NCI-H2227 (cell line): Measurements from ENCODE around the gene FAM78A.
A peak's percentile ranks its signal among the peaks of the same experiment; 100 is the strongest.

Experiments used
- DNase-seq: peaks from one replicate; lab custom pipeline; 2025; ENCODE audit not compliant: unreplicated experiment; lab: John Stamatoyannopoulos, UW

The FAM78A gene

DNA sequence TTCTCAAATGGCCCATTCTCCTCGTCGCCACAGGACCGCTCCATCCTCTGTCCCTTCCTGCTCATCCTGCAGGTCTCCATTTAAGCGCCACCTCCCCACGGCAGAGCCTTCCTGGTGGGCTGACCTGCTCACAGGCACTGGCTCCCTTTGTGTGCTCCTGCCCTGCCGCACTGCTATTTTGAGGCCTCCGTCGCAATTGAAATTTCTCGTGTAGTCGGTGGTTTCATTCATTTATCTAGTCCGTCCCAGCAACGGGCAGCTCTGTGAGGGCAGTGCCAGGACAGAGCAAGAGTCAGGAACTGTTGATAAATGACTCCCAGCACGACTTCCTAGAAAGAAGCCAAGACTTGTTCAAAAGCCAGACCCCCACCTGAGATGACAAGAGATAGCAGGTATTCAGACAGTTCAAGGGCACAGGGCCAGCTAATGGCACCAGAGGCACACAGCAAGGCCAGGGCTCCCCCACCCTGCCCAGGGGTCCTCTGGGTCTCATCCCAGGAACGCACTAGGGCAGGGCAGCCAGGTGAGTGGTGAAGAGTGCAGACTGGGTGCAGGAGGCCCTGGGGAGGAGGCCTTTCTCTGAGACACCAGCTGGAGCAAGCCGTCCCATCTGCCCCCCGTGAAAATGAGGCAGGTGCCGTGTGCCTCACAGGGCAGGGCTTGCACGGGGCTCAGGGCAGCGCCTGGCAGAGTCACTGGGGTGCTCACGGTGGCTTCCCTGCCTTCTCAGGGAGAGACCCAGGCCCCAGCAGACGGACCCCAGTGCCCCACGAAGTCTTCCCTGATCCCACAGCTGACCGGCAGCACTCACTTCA is 36.9 kb downstream of the FAM78A start:
- no peak for DNase-seq

- peak; percentile 31 for DNase-seq
Measured at GRCh38 chr9:131238402-131239021, 37.8 kb downstream of the FAM78A start.

DNA sequence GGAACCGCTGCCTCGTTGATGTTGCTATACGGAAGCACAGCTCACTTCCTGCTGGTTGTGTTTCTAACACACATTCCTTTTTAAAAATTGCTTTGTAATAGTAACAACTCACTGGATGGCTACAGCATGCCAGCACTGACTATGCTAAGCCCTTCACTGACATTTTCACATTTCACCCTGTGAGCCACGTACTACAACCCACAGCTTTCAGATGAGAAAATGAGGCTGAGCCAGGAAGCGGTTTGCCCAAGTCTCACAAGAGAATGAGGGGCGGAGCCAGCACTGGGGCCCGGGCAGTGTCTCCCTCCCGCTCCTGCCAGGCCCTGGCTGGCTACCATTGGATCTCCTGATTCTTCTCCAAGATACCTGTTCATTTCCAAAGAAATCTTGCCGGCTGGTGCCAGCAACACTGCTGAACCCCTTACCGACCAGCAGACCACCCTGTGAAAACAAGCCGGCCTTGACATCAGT is 38.3 kb downstream of the FAM78A start:
- peak; percentile 20 for DNase-seq

DNA sequence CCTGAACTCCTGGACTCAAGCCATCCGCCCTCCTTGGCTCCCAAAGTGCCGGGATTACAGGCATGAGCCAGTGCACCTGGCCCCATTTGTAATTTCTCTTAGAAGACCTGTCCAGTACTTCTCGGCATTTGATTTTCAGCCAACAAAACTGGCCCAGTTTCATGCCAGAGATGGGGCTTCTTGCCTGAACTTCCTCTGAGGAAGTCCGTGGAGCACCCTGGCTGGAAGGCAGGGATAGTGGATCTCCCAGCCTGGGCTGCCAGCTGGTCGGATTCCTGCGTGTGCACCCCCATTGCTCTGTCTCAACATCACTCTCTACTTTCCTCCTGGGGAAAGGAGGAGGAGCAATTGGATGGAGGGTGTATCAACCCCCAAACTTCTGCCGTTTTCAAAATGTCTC is 39.0 kb downstream of the FAM78A start:
- DNase-seq: no peak

- no peak for DNase-seq
Measured at GRCh38 chr9:131236761-131237160, 39.5 kb downstream of the FAM78A start.

GRCh38 chr9:131236161-131236560 is 40.1 kb downstream of the FAM78A start:
- DNase-seq: no peak

DNA sequence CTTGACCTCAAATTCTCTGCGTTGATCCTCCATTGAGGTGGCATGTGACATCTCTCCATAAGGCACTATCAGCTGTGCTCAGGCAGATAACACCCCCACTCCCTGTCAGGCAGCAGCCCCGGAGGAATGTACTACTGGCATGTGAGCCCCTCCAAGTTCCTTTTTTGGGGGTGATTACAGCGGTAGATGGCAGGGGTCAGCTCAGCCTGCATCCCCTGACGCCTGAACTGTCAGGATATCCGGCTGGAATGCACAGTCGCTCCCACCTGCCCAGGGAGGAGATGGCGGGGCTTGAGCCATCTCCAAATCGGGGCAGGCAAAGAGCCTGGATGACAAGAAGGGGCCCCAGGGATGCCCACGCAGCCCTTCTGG is 40.8 kb downstream of the FAM78A start:
- DNase-seq: no peak

- no peak for DNase-seq
Measured at GRCh38 chr9:131234799-131235479, 41.4 kb downstream of the FAM78A start.

- DNase-seq: no peak
Measured at GRCh38 chr9:131233995-131234394, 42.3 kb downstream of the FAM78A start.

DNA sequence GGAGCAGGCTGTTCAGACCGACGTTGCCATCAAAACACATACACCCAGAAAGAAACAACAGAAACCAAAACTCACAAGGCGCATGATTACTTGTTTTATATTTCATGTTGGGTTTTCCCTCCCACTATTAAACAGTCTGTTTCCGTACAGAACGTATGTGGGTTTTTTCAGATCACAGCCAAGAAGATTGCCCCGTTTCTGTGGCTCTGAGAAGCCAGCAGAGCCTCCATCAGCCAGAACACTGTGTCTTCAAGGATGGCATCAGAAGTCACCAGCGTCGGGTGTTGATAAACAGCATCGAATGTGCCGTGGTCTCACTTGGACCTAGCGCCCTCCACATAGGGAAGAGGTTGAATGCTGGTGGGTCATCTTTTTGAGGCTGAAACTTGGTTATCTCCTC is 42.8 kb downstream of the FAM78A start:
- no peak for DNase-seq

- DNase-seq: no peak
Measured at GRCh38 chr9:131228988-131229387, 47.3 kb downstream of the FAM78A start.

GRCh38 chr9:131227959-131228460 is 48.3 kb downstream of the FAM78A start:
- no peak for DNase-seq

- peak; percentile 17 for DNase-seq
Measured at GRCh38 chr9:131227112-131227958, 49.0 kb downstream of the FAM78A start.

- DNase-seq: no peak
Measured at GRCh38 chr9:131226226-131226625, 50.1 kb downstream of the FAM78A start.

DNA sequence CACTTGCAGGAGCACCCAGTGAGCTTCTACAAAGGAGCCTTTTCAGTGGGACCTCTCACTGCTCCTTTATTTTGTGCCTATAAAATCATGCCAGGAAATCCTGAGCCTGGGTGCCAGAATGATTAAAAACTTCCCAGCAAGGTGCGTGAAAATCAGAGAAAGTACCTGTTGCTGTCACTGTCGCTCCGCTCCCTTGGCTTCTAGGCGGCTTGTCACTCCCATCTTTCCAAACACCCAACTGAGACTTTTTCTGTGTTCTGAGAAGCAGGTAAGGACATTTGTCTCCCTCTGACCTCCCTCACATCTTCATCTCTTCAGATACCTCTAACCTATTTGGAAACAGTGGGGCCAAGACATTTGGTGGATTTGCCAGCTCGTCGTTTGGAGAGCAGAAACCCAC is 53.9 kb downstream of the FAM78A start:
- no peak for DNase-seq

DNA sequence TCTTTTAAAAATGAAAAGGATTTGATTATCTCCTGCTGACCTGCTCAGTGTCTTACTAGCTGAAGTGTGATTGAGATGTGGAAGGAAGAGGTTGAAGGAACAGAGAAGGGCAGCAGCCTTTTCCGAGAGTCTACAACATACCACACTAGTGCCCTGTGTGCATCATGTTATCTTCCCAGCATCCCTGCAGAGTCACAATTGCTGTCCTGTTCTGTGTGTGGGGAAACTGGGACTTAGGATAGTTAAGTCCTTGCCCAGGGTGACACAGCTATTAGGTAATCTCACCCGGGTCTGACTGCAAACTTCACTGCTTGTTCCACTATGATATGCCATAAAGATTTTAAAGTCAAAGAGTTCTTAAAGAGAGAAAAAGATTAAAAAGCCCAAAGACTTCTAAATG is 55.8 kb downstream of the FAM78A start:
- DNase-seq: no peak

GRCh38 chr9:131218370-131218769 is 57.9 kb downstream of the FAM78A start:
- no peak for DNase-seq

- no peak for DNase-seq
Measured at GRCh38 chr9:131217331-131218031, 58.8 kb downstream of the FAM78A start.

GRCh38 chr9:131216806-131217205 is 59.5 kb downstream of the FAM78A start:
- DNase-seq: no peak

DNA sequence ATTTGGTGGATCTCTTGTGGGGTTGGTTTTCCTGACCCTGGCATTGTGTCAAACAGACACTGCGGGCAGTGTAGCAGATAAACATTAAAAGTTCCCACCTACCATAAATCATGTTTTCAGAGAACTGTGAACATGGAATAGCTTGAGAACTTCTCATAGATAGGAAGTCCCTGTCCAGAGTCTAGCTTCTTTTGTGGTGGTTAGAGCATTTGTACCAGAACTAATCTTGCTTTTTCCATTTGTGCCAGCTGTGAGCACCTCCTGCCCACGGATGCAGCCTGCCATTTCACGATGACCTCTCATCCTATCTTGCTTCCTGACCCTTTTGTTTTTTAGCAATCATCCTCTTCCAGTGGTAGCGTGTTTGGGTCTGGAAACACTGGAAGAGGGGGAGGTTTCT is 61.4 kb downstream of the FAM78A start:
- no peak for DNase-seq
